Measurements from ENCODE around the gene TRIM33. TPM values are rescaled to one million over a fixed set of nuclear protein-coding genes. Genes with fewer than 3 reads are reported as not detected.

Gene TRIM33
- total and polyA plus RNA-seq, 12 donors, result 3.5 to 28.7 (median 20.0) TPM

DNA sequence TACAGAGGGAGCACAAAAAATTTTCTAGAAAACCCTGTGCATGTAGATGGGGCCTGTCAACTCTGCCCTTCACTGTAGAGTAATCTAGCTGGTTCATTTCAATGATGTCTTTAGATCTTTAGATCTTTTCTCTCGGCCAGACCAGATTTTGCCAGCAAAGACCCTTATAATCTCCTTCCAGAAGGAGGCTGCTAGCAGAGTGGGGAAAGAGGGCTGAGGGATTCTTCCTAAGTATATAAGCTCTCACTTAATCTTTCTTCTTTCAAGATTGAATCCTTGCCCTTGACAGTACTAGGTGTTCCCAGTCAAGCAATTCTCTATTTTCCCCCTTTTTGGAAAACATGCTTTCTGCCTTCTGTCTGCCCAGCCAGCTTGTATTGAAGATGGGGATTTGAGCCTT is 36.1 kb upstream of the TRIM33 start:
- TF ChIP-seq, protein P1, sequence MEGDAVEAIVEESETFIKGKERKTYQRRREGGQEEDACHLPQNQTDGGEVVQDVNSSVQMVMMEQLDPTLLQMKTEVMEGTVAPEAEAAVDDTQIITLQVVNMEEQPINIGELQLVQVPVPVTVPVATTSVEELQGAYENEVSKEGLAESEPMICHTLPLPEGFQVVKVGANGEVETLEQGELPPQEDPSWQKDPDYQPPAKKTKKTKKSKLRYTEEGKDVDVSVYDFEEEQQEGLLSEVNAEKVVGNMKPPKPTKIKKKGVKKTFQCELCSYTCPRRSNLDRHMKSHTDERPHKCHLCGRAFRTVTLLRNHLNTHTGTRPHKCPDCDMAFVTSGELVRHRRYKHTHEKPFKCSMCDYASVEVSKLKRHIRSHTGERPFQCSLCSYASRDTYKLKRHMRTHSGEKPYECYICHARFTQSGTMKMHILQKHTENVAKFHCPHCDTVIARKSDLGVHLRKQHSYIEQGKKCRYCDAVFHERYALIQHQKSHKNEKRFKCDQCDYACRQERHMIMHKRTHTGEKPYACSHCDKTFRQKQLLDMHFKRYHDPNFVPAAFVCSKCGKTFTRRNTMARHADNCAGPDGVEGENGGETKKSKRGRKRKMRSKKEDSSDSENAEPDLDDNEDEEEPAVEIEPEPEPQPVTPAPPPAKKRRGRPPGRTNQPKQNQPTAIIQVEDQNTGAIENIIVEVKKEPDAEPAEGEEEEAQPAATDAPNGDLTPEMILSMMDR (IDR thresholded peaks at IDR 0.05), result no peak
- no peaks in the 10 kb centered on the region for H3K27me3 ChIP-seq
- H3K36me3 ChIP-seq, result no peaks in the 10 kb centered on the region
- H3K4me1 ChIP-seq, result no peaks in the 10 kb centered on the region
- intact Hi-C loops (cut with DNase I), result no loop called here
- no peaks in the 10 kb centered on the region for H3K9me3 ChIP-seq
- WGBS, 2 donors, result 74 to 88% methylated on average over 1 of the region's 1 CpG
- no peak overlapping the region for H3K4me3 ChIP-seq
- DNase-seq (no peak), ATAC-seq (no peak)
- no peak overlapping the region for H3K27ac ChIP-seq

DNA sequence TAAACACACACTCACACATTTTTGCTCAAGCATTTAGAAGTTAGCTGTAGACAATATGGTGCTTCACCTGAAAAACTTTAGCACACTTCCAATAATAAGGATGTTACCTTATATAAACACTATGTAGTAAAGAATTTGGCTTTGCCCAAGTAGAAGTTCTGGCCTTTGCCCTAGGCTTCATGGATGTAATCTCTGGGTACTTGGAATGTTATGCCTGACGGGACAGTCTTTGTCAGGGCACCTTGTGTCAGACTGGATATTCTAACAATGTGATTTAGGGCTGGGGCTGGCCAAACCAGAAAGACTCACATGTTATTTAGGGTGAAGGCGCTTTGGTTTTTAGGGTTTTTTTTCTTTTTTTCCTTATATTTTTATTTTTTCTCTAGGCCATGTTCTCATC is 34.8 kb upstream of the TRIM33 start:
- Histone ChIP-seq H3K27me3 (no peaks in the 10 kb centered on the region), H3K36me3 (no peaks in the 10 kb centered on the region), H3K4me1 (no peaks in the 10 kb centered on the region), H3K9me3 (no peaks in the 10 kb centered on the region), H3K4me3 (no peak overlapping the region), H3K27ac (no peak overlapping the region)
- TF ChIP-seq, protein P1 (IDR thresholded peaks at IDR 0.05), result no peak
- intact Hi-C loops (cut with DNase I), result no loop called here
- 78 to 86% methylated on average over 2 of the region's 2 CpGs for WGBS, 2 donors
- ATAC-seq (no peak), DNase-seq (no peak)

DNA sequence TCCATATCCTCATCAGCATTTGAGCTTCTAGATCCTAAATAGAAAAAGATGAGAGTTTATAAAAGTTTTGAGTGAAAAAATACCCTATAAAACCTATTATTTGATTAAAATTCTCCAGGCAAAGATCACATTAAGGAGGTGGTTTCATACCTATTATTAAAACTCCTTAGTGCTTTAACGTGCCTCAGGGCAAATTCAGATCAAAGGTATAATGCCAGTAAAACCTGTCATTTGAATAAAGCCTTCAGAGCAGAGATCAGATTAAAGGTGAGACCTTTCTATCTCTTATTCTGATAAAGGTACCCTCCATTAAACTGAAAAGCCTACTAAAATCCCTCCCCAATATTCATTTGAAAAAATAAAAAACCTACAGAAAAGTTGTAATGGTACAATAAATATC is 34.3 kb upstream of the TRIM33 start:
- H3K27ac ChIP-seq, result no peak overlapping the region
- no peaks in the 10 kb centered on the region for H3K27me3 ChIP-seq
- no peaks in the 10 kb centered on the region for H3K9me3 ChIP-seq
- TF ChIP-seq, protein P1 (IDR thresholded peaks at IDR 0.05), result no peak
- no peaks in the 10 kb centered on the region for H3K4me1 ChIP-seq
- WGBS, 2 donors, result 76 to 78% methylated on average over 1 of the region's 1 CpG
- ATAC-seq (no peak), DNase-seq (no peak)
- intact Hi-C loops (cut with DNase I), result no loop called here
- H3K4me3 ChIP-seq, result no peak overlapping the region
- no peaks in the 10 kb centered on the region for H3K36me3 ChIP-seq

DNA sequence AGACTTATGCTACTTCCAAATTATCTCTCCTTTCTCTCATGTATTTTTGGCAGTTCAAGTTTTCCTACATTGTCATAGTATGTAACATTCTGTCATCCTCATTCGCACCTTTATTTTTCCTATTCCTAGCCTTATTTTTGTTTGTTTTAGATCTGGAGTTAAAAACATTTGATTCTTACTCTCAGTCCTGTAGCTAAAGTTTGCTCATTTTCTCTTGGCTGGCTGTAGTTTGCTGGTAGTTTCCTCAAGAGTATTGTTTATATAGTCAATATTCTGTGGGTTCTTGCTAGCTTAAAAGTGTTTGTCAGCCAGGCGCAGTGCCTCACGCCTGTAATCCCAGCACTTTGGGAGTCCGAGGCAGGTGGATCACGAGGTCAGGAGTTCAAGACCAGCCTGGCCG is 29.8 kb upstream of the TRIM33 start:
- TF ChIP-seq, protein P1 (IDR thresholded peaks at IDR 0.05), result no peak
- intact Hi-C loops (cut with DNase I), result no loop called here
- WGBS, 2 donors, result 76% methylated on average over 6 of the region's 6 CpGs
- no peak overlapping the region for H3K27ac ChIP-seq
- no peaks in the 10 kb centered on the region for H3K27me3 ChIP-seq
- DNase-seq, result no peak
- no peak for ATAC-seq
- no peak overlapping the region for H3K4me3 ChIP-seq
- no peaks in the 10 kb centered on the region for H3K4me1 ChIP-seq
- no peaks in the 10 kb centered on the region for H3K36me3 ChIP-seq
- H3K9me3 ChIP-seq, result no peaks in the 10 kb centered on the region

DNA sequence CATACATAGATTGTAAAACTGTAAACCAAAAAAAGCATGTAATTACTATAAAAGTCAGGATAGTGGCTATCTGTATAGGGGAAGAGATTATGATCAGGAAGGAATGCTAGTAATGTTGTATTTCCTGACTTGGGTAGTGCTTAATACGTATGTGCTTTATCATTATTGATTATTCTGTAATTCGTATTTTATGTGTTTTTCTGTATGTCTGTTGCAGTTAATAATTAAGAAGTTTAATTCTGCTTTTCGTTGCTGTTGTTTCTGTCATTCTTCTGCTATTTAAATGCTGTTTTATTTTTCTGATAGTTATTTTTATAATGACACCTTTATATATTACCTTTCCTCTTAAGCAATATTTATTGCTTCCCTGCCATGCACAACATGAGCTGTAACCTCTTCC is 29.3 kb upstream of the TRIM33 start:
- Histone ChIP-seq H3K9me3 (no peaks in the 10 kb centered on the region), H3K36me3 (no peaks in the 10 kb centered on the region), H3K4me1 (no peaks in the 10 kb centered on the region), H3K27me3 (no peaks in the 10 kb centered on the region), H3K27ac (no peak overlapping the region), H3K4me3 (no peak overlapping the region)
- intact Hi-C loops (cut with DNase I), result no loop called here
- TF ChIP-seq, protein P1 (IDR thresholded peaks at IDR 0.05), result no peak
- ATAC-seq, result no peak
- WGBS, 2 donors, result 45 to 58% methylated on average over 3 of the region's 3 CpGs
- DNase-seq, result no peak
